ENCODE measurements around the gene HEMK1. TPM values are rescaled to one million over a fixed set of nuclear protein-coding genes. Genes with fewer than 3 reads are reported as not detected.

The HEMK1 gene
- total RNA-seq, 1 experiment from 2014 or later = 12.5 TPM

GRCh38 chr3:50573566-50574443, 4.5 kb downstream of the HEMK1 start:
- DNase-seq = no peak
- Mint-ChIP-seq H3K4me1 (peaks cover 0 to 6% of the 10 kb centered on the region in 2 experiments; a peak in 3 of 4 replicates), H3K9me3 (no peaks in the 10 kb centered on the region), H3K27me3 (ENCODE audit: low read depth) (no peaks in the 10 kb centered on the region), H3K36me3 (ENCODE audit: insufficient read depth in 1 of 3, low read depth in 3 of 3) (peaks cover 0 to 4% (median 1%) of the 10 kb centered on the region in 3 experiments; a peak in 3 of 7 replicates), H3K27ac (no peak overlapping the region), H3K4me3 (no peak overlapping the region)
- Histone ChIP-seq H3K4ac (ENCODE audit: low read depth, low read length) (no peak overlapping the region), H3K14ac (ENCODE audit: insufficient read depth, low read length) (no peak overlapping the region), H4K20me1 (ENCODE audit: control insufficient read depth, insufficient read depth, insufficient read length) (no peaks in the 10 kb centered on the region), H2BK20ac (ENCODE audit: low read depth, low read length, poor library complexity, severe bottlenecking) (no peak overlapping the region), H3K18ac (ENCODE audit: insufficient read length, low read depth, low read length) (no peak overlapping the region), H3T11ph (ENCODE audit: low read length) (no peak overlapping the region), H3K9ac (ENCODE audit: extremely low read depth, insufficient read length, low read length) (no peak overlapping the region), H3K79me1 (ENCODE audit: insufficient read depth, low read depth, low read length, poor library complexity, severe bottlenecking) (no peaks in the 10 kb centered on the region), H2BK15ac (ENCODE audit: low read depth, low read length) (no peak overlapping the region), H2BK5ac (ENCODE audit: insufficient read length, low read length) (no peak overlapping the region), H3K56ac (ENCODE audit: insufficient read length, low read depth, low read length) (no peak overlapping the region), H3K4me2 (ENCODE audit: insufficient read depth, insufficient read length, low read length) (no peak overlapping the region), H2BK12ac (ENCODE audit: insufficient read length, low read depth, low read length) (no peak overlapping the region), H4K8ac (replicated peaks; ENCODE audit: insufficient read length, low read depth, low read length) (no peak overlapping the region), H3K23ac (ENCODE audit: insufficient read length, low read depth, low read length) (no peak overlapping the region), H4K91ac (ENCODE audit: insufficient read length, low read depth, low read length) (no peak overlapping the region), H2AFZ (ENCODE audit: low read length) (no peak overlapping the region), H4K5ac (ENCODE audit: insufficient read length, low read depth, low read length) (no peak overlapping the region), H3K4me1 (ENCODE audit: insufficient read depth, low read length) (no peaks in the 10 kb centered on the region), H3K27me3 (ENCODE audit: insufficient read depth, low read length) (no peaks in the 10 kb centered on the region), H2AK5ac (ENCODE audit: insufficient read length, low read length) (no peak overlapping the region), H2BK120ac (ENCODE audit: low read depth, low read length, poor library complexity, severe bottlenecking) (no peak overlapping the region), H3K79me2 (ENCODE audit: insufficient read depth, low read length) (no peaks in the 10 kb centered on the region), H3K9me3 (ENCODE audit: control insufficient read depth, low read depth, low read length) (no peaks in the 10 kb centered on the region), H3K23me2 (ENCODE audit: insufficient read length, low read depth, low read length, poor library complexity, severe bottlenecking) (peaks cover 2% of the 10 kb centered on the region), H3K27ac (ENCODE audit: insufficient read length, low read depth, low read length) (no peak overlapping the region)
- TF ChIP-seq, protein P1, sequence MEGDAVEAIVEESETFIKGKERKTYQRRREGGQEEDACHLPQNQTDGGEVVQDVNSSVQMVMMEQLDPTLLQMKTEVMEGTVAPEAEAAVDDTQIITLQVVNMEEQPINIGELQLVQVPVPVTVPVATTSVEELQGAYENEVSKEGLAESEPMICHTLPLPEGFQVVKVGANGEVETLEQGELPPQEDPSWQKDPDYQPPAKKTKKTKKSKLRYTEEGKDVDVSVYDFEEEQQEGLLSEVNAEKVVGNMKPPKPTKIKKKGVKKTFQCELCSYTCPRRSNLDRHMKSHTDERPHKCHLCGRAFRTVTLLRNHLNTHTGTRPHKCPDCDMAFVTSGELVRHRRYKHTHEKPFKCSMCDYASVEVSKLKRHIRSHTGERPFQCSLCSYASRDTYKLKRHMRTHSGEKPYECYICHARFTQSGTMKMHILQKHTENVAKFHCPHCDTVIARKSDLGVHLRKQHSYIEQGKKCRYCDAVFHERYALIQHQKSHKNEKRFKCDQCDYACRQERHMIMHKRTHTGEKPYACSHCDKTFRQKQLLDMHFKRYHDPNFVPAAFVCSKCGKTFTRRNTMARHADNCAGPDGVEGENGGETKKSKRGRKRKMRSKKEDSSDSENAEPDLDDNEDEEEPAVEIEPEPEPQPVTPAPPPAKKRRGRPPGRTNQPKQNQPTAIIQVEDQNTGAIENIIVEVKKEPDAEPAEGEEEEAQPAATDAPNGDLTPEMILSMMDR (conservative IDR thresholded peaks at IDR 0.05) = no peak
- no CpG with 5 or more reads among the region's 8 CpGs for WGBS (ENCODE audit: extremely low coverage, insufficient read length, low lambda C conversion rate)

All from H9 (cell line).